Activated CD4-positive, alpha-beta T cell treated with anti-CD3 and anti-CD28 coated beads for 36 hours (primary cell): Measurements from ENCODE around the gene NT5C3A. TPM values are rescaled to one million over a fixed set of nuclear protein-coding genes. Genes with fewer than 3 reads are reported as not detected.
A peak's percentile ranks its signal among the peaks of the same experiment; 100 is the strongest.

Experiments used
- ATAC-seq: fragments of 200-7000 bp; cut with Tn5 transposase; one replicate; pipeline ENCODE4 v1.10.0; 2021; ENCODE audit warnings: mild to moderate bottlenecking, moderate library complexity
- CTCF ChIA-PET: fragments of 350-600 bp; sonication (Branson Sonifier 250); formaldehyde crosslinking; loops from one replicate; lab custom pipeline; 2021; ENCODE audit warnings: antibody characterized with exemption; lab: Charles Lee
- POLR2A ChIA-PET: fragments of 350-600 bp; sonication (Branson Sonifier 250); formaldehyde crosslinking; loops from one replicate; lab custom pipeline; 2021; ENCODE audit warnings: antibody characterized with exemption, inconsistent platforms; lab: Charles Lee
- DNase-seq: peaks from one replicate; pipeline ENCODE4 v3.0.0-alpha.2; 2020
- H3K27ac Mint-ChIP-seq: one replicate; pipeline ENCODE4 v1.8.0; 2021; ENCODE audit warnings: mixed read lengths
- H3K27me3 Mint-ChIP-seq: one replicate; pipeline ENCODE4 v1.8.0; 2021; ENCODE audit warnings: mixed read lengths
- H3K36me3 Mint-ChIP-seq: one replicate; pipeline ENCODE4 v1.8.0; 2021; ENCODE audit warnings: low read depth, mixed read lengths
- H3K4me1 Mint-ChIP-seq: one replicate; pipeline ENCODE4 v1.8.0; 2021; ENCODE audit warnings: mixed read lengths
- H3K4me3 Mint-ChIP-seq: one replicate; pipeline ENCODE4 v1.8.0; 2021; ENCODE audit warnings: mild to moderate bottlenecking, moderate library complexity, mixed read lengths
- H3K9me3 Mint-ChIP-seq: one replicate; pipeline ENCODE4 v1.8.0; 2021; ENCODE audit warnings: low read depth, mixed read lengths
- intact Hi-C, 2 experiments: fragments of 100-400 bp; cut with DNase I in 1 of 2; cut with micrococcal nuclease in 1 of 2; formaldehyde crosslinking; loops; one replicate each; pipeline versions ENCODE4 v1.14.2 to v1.15.1; 2022 to 2024; cut with DNase I, micrococcal nuclease
- total RNA-seq, 2 experiments: library from RNA; stranded (reverse); gene quantifications; one replicate each; pipeline ENCODE4 v1.2.3, GENCODE V29; 2021

NT5C3A gene
- total RNA-seq, 2 experiments from 2014 or later, result 40.9 to 45.0 TPM

DNA sequence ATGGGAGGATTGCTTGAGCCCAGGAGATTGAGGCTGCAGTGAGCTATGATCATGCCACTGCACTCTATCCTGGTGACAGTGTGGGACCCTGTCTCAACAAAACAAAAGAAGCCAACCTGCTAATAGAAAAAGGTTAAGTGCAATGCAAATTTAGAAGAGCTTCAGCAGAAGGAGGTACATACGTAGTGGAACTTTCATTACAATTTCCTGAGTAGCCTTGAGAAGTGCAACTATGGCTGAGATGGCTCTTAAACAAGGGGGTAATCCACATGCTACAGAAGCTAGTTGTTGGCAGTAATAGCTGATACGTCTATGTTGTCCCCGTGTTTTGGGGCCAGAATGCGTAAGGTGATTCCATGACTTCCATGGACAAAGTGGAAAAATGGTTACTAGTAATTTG, 10.7 kb upstream of the NT5C3A start:
- Mint-ChIP-seq H3K9me3 (peaks cover 12% of the 10 kb centered on the region), H3K4me1 (peaks cover 13% of the 10 kb centered on the region), H3K27me3 (peaks cover 1% of the 10 kb centered on the region), H3K27ac (no peak overlapping the region), H3K36me3 (no peaks in the 10 kb centered on the region), H3K4me3 (no peak overlapping the region)
- POLR2A ChIA-PET, result no interaction called here
- DNase-seq (no peak), ATAC-seq (no peak)
- intact Hi-C loops, result no loop called here
- CTCF ChIA-PET, result interaction anchor here (0.5 to 1.1 kb wide), 5 partner anchors 10 to 226 kb away, joined by 3 to 6 read pairs (median 4); no protein-coding TSS in a partner anchor

DNA sequence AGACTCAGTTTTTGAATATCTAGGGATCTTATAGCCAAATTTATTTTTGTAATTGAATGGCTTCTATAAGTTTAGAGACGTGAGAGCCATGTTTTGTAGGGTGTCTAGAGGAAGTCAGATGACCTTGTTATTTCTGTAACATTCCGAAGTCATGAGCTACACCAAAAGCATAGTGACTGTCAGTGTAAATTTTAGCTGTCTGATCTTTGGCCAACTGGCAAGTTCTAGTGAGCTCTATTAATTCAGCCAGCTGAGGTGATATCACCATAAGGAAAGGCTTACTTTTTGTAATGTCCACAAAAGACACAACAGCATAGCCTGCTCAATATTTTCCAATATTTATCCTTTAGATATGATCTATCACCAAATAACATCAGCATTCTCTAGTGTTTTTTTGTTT, 9.9 kb upstream of the NT5C3A start:
- ATAC-seq (no peak), DNase-seq (no peak)
- intact Hi-C loops, result no loop called here
- Mint-ChIP-seq H3K36me3 (no peaks in the 10 kb centered on the region), H3K27ac (no peak overlapping the region), H3K27me3 (peaks cover 1% of the 10 kb centered on the region), H3K4me3 (no peak overlapping the region), H3K9me3 (peaks cover 12% of the 10 kb centered on the region), H3K4me1 (peaks cover 10% of the 10 kb centered on the region)
- ChIA-PET POLR2A (no interaction called here), CTCF (interaction anchor here (0.5 to 0.9 kb wide), 2 partner anchors 11 to 42 kb away, joined by 3 to 6 read pairs; no protein-coding TSS in a partner anchor)

DNA sequence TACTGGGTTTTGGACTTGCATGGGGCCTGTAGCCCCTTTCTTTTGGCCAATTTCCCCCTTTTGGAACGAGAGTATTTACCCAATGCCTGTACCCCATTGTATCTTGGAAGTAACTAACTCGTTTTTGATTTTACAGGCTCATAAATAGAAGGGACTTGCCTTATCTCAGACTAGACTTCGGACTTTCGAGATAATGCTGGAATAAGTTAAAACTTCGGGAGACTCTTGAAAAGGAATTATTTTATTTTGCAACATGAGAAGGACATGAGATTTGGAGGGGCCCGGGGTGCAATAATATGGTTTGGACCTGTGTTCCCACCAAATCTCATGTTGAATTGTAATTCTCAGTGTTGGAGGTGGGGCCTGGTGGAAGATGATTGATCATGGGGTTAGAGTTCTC, 8.3 kb upstream of the NT5C3A start:
- Mint-ChIP-seq H3K4me1 (no peaks in the 10 kb centered on the region), H3K4me3 (no peak overlapping the region), H3K9me3 (peaks cover 18% of the 10 kb centered on the region), H3K27ac (no peak overlapping the region), H3K27me3 (peaks cover 1% of the 10 kb centered on the region), H3K36me3 (peaks cover 5% of the 10 kb centered on the region)
- intact Hi-C loops, result no loop called here
- ATAC-seq (no peak), DNase-seq (no peak)
- ChIA-PET POLR2A (no interaction called here), CTCF (interaction anchor here (0.8 kb wide), 1 partner anchor 378 kb away, joined by 4 read pairs; no protein-coding TSS in a partner anchor)

DNA sequence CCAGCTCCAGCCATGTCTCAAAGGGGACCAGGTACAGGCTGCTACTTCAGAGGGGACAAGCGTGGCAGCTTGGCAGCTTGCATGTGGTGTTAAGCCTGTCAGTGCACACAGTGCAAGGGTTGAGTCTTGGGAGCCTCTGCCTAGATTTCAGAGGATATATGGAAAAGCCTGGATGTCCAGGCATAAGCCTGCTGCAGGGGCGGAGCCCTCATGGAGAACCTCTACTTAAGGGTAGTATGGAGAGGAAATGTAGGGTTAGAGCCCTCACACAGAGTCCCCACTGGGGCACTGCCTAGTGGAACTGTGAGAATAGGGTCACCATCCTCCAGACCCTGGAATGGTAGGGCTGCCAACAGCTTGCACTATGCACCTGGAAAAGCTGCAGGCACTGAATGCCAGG, 7.7 kb upstream of the NT5C3A start:
- CTCF ChIA-PET, result interaction anchor here (0.8 kb wide), 1 partner anchor 377 kb away, joined by 4 read pairs; no protein-coding TSS in a partner anchor
- Mint-ChIP-seq H3K4me1 (no peaks in the 10 kb centered on the region), H3K9me3 (peaks cover 20% of the 10 kb centered on the region), H3K27ac (no peak overlapping the region), H3K27me3 (peaks cover 1% of the 10 kb centered on the region), H3K36me3 (peaks cover 7% of the 10 kb centered on the region), H3K4me3 (no peak overlapping the region)
- POLR2A ChIA-PET, result no interaction called here
- DNase-seq, result no peak
- ATAC-seq, result no peak
- intact Hi-C loops, result no loop called here

DNA sequence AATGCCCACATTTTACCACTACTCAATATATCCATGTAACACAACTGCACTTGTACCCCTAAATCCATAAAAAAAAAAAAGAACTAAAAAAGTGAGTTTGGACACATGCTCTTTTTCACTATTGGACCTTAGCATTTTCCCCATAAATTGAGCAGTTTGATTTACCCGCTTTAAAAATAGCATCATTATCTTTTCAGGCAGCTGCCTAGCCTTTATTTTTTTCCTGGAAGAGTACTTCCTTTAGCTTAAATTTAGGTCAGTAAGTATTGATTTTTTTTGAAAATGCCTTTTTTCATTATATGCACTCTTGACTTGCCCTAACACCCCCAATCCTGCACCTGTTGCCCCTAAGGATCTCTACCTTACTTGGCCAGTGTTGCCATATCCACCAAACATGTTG, 5.3 kb upstream of the NT5C3A start:
- ChIA-PET POLR2A (no interaction called here), CTCF (interaction anchor here (0.6 kb wide), 1 partner anchor 24 kb away, joined by 3 read pairs; no protein-coding TSS in a partner anchor)
- H3K4me3 Mint-ChIP-seq, result no peak overlapping the region
- peaks cover 7% of the 10 kb centered on the region for H3K4me1 Mint-ChIP-seq
- H3K27me3 Mint-ChIP-seq, result peaks cover 1% of the 10 kb centered on the region
- H3K36me3 Mint-ChIP-seq, result peaks cover 7% of the 10 kb centered on the region
- H3K9me3 Mint-ChIP-seq, result peaks cover 20% of the 10 kb centered on the region
- DNase-seq, result no peak
- no peak overlapping the region for H3K27ac Mint-ChIP-seq
- intact Hi-C loops, result no loop called here
- no peak for ATAC-seq

DNA sequence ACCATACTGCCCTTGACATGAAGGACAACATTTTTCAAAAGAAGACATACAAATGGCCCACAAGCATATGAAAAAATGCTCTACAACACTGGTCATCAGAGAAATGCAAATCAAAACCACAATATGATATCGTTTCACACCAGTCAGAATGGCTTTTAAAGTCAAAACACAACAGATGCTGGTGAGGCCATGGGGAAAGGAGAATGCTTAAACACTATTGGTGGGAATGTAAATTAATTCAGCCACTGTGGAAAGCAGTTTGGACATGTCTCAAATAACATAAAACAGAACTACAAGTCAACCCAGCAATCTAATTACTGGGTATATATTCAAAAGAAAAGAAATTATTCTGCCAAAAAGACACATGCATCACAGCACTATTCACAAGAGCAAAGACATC, 4.2 kb upstream of the NT5C3A start:
- ChIA-PET POLR2A (no interaction called here), CTCF (interaction anchor here (0.9 kb wide), 1 partner anchor 9 kb away, joined by 3 read pairs; no protein-coding TSS in a partner anchor)
- H3K36me3 Mint-ChIP-seq, result peaks cover 7% of the 10 kb centered on the region
- H3K4me1 Mint-ChIP-seq, result peaks cover 7% of the 10 kb centered on the region
- DNase-seq, result no peak
- no peaks in the 10 kb centered on the region for H3K27me3 Mint-ChIP-seq
- no peak overlapping the region for H3K27ac Mint-ChIP-seq
- H3K9me3 Mint-ChIP-seq, result peaks cover 19% of the 10 kb centered on the region
- no peak for ATAC-seq
- intact Hi-C loops, result no loop called here
- no peak overlapping the region for H3K4me3 Mint-ChIP-seq

DNA sequence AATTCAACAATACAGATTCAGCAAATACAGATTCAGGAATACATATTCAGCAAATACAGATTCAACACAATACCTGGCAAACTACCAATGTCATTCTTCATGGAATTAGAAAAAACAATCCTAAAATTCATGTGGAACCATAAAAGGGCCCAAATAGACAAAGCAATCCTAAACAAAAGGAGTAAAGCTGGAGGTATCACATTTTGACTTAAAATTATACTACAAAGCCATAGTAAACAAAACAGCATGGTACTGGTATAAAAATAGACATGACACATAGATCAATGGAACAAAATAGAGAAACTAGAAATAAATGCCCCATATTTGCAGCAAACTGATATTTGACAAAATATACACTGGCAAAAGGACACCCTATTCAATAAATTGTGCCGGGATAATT, 3.4 kb upstream of the NT5C3A start:
- no peaks in the 10 kb centered on the region for H3K27me3 Mint-ChIP-seq
- intact Hi-C loops, result no loop called here
- H3K4me3 Mint-ChIP-seq, result no peak overlapping the region
- peaks cover 7% of the 10 kb centered on the region for H3K36me3 Mint-ChIP-seq
- H3K4me1 Mint-ChIP-seq, result peaks cover 8% of the 10 kb centered on the region
- H3K9me3 Mint-ChIP-seq, result peaks cover 16% of the 10 kb centered on the region
- DNase-seq, result no peak
- ATAC-seq, result no peak
- H3K27ac Mint-ChIP-seq, result no peak overlapping the region
- ChIA-PET POLR2A (no interaction called here), CTCF (interaction anchor here (0.9 kb wide), 1 partner anchor 10 kb away, joined by 3 read pairs; no protein-coding TSS in a partner anchor)

DNA sequence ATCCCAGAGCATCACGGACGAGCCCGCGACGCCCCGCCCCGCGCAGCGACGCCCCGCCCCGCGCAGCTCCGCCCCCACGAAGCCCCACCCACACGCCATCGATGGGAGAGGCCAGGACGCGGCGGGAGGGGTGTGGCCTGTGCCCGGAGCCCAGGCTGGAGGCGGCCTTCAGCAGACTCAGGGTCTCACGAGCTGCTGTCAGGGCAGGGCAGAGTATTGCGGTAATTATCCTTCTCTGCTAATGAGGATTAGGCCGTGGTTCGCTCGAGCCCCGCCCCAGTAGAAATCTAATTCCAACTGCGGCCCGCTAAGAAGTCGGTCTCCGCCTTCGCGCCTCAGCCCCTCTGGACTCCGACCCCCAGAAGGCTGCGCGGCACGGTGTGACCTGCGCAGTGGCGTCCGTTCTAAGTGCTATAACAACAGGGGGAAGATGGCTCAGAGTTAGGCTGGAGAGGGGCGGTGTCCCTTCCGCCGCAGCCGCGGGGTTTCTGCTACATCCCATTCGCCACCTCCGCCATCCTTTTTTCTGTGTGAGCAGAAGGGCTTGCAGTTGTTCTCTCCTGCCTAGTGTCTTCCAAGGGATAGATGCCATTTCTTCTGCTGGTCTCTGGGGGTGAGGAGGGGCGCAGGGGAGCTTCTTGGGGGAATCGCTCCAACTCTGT, 337 bp upstream of the NT5C3A start:
- Mint-ChIP-seq H3K4me3 (peak overlapping the region; percentile 95), H3K4me1 (peaks cover 32% of the 10 kb centered on the region), H3K27ac (peak overlapping the region; percentile 93), H3K27me3 (no peaks in the 10 kb centered on the region), H3K9me3 (peaks cover 8% of the 10 kb centered on the region), H3K36me3 (peaks cover 23% of the 10 kb centered on the region)
- POLR2A ChIA-PET, result interaction anchor here (0.6 to 2.1 kb wide), 6 partner anchors 16 to 173 kb away, joined by 3 to 8 read pairs (median 4); partner anchors contain the start of gene KBTBD2
- DNase-seq (peak; percentile 95), ATAC-seq (peak; percentile 96)
- CTCF ChIA-PET, result interaction anchor here (0.5 to 3.9 kb wide), 7 partner anchors 10 to 216 kb away, joined by 3 to 30 read pairs (median 4); partner anchors contain the start of gene RP9
- intact Hi-C loops, result loop anchor here (1.0 to 5.0 kb wide), 14 partner anchors 9 to 573 kb away; partner anchors contain the start of genes BBS9 (in 2 of the 2), LSM5 (in 2 of the 2), AVL9 (in 1 of the 2) and RP9 (in 1 of the 2)

DNA sequence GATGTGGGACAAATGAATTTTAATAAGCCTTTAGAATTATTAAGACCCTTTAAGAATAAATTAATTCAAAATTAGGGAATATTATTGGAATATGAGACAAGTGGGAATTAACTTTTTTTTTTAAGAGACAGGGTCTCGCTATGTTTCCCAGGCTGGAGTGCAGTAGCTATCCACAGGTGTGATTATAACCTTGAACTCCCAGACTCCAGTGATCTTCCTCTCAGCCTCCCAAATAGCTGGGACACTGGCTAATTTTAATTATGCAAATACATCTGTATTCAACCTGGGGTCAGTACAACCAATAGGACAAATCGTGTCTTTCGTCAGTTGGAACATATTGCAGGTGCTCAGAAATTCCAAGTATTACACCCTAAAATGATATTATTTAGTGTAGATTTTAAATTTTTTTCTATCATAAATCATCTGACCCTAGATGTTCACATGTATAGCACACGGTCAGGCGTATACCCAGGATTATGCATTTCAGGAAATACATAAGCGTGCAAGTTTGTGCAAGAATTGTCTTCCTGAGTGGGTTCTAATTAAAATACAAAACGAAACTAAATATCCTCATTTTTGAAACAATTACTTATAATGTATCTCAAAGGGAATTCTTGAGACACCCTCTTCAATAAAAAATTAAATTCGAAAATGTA, 1.2 kb downstream of the NT5C3A start:
- peaks cover 8% of the 10 kb centered on the region for H3K9me3 Mint-ChIP-seq
- peaks cover 35% of the 10 kb centered on the region for H3K4me1 Mint-ChIP-seq
- no peak for DNase-seq
- POLR2A ChIA-PET, result interaction anchor here (1.3 to 2.1 kb wide), 3 partner anchors 21 to 169 kb away, joined by 3 to 8 read pairs (median 5); no protein-coding TSS in a partner anchor
- peaks cover 27% of the 10 kb centered on the region for H3K36me3 Mint-ChIP-seq
- peak overlapping the region; percentile 83 for H3K27ac Mint-ChIP-seq
- CTCF ChIA-PET, result interaction anchor here (0.7 to 3.9 kb wide), 6 partner anchors 8 to 52 kb away, joined by 3 to 30 read pairs (median 6); partner anchors contain the start of gene RP9
- no peak for ATAC-seq
- H3K27me3 Mint-ChIP-seq, result no peaks in the 10 kb centered on the region
- intact Hi-C loops, result loop anchor here in 1 of 2 experiments (5.0 kb wide), 1 partner anchor 569 kb away; the partner anchor contains the start of gene LSM5
- H3K4me3 Mint-ChIP-seq, result peak overlapping the region; percentile 95

DNA sequence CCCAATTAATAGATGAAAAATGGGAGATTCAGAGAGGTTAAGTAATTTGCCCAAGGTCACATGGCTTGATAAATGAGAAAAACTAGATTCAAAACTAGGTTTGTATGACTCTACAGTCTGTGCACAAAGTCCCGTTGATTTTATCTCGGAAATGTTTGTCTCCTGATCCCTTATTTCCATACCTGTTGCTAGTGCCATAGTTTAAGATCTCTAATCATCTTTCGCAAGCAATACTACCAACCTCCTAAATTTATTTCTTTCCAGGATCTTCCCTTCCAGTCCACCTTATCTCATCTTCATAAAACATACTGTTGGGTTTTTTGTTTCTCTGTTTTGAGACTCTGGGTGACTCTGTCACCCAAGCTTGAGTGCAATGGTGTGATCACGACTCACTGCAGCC, 2.9 kb downstream of the NT5C3A start:
- Mint-ChIP-seq H3K9me3 (no peaks in the 10 kb centered on the region), H3K4me3 (no peak overlapping the region), H3K36me3 (peaks cover 32% of the 10 kb centered on the region), H3K27ac (peak overlapping the region; percentile 64), H3K4me1 (peaks cover 45% of the 10 kb centered on the region), H3K27me3 (no peaks in the 10 kb centered on the region)
- no peak for DNase-seq
- intact Hi-C loops, result loop anchor here in 1 of 2 experiments (5.0 kb wide), 1 partner anchor 567 kb away; the partner anchor contains the start of gene LSM5
- POLR2A ChIA-PET, result no interaction called here
- ATAC-seq, result no peak
- CTCF ChIA-PET, result interaction anchor here (0.7 to 1.4 kb wide), 2 partner anchors 14 to 213 kb away, joined by 4 to 5 read pairs; no protein-coding TSS in a partner anchor

DNA sequence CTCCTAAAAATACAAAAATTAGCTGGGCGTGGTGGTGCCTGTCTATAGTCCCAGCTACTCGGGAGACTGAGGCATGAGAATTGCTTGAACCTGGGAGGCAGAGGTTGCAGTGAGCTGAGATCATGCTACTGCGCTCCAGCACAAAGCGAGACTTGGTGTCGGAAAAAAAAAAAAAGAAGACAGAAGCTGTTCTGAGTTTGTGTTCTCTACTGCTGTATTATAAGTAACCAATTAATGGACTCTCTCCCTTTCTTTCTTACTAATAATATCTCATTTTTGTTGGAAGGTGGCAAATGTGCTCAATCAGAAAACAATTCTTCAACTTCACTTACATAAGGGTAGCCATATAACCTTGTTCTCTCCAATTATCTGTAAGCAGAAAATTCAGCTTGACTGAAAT, 7.4 kb downstream of the NT5C3A start:
- H3K27me3 Mint-ChIP-seq, result no peaks in the 10 kb centered on the region
- ATAC-seq (no peak), DNase-seq (no peak)
- peaks cover 59% of the 10 kb centered on the region for H3K4me1 Mint-ChIP-seq
- H3K36me3 Mint-ChIP-seq, result peaks cover 26% of the 10 kb centered on the region
- H3K9me3 Mint-ChIP-seq, result no peaks in the 10 kb centered on the region
- peak overlapping the region; percentile 74 for H3K27ac Mint-ChIP-seq
- ChIA-PET POLR2A (no interaction called here), CTCF (interaction anchor here (0.9 to 6.6 kb wide), 4 partner anchors 14 to 208 kb away, joined by 3 to 42 read pairs (median 4); partner anchors contain the start of gene RP9)
- H3K4me3 Mint-ChIP-seq, result no peak overlapping the region
- intact Hi-C loops, result loop anchor here (2.0 kb wide), 1 partner anchor 14 kb away; no protein-coding TSS in a partner anchor
